ENCODE measurements around the gene CSNK1G3. TPM values are rescaled to one million over a fixed set of nuclear protein-coding genes. Genes with fewer than 3 reads are reported as not detected.

Gene CSNK1G3
- total RNA-seq, 1 donor from 2014 or later = 28.5 TPM

GRCh38 chr5:123503299-123503698 is 8.7 kb upstream of the CSNK1G3 start:
- Histone ChIP-seq H3K27me3 (no peaks in the 10 kb centered on the region), H3K9me3 (no peaks in the 10 kb centered on the region), H3K4me3 (no peak overlapping the region), H3K27ac (no peak overlapping the region), H3K36me3 (no peaks in the 10 kb centered on the region), H3K4me1 (peaks cover 0 to under 1% of the 10 kb centered on the region in 2 donors)
- TF ChIP-seq CTCF (IDR thresholded peaks at IDR 0.05) = no peak
- no peak for DNase-seq (ENCODE audit: low spot score in 2 of 2)
- intact Hi-C loops (cut with DNase I) = no loop called here

GRCh38 chr5:123505633-123506032 is 6.3 kb upstream of the CSNK1G3 start:
- H3K4me1 ChIP-seq = peaks cover 0 to 3% of the 10 kb centered on the region in 2 donors
- intact Hi-C loops (cut with DNase I) = no loop called here
- TF ChIP-seq CTCF (IDR thresholded peaks at IDR 0.05) = no peak

GRCh38 chr5:123508441-123508840 is 3.5 kb upstream of the CSNK1G3 start:
- no peak for TF ChIP-seq CTCF (IDR thresholded peaks at IDR 0.05)
- H3K27me3 ChIP-seq = no peaks in the 10 kb centered on the region
- peaks cover 0 to 6% of the 10 kb centered on the region in 2 donors for H3K4me1 ChIP-seq
- intact Hi-C loops (cut with DNase I) = no loop called here
- H3K27ac ChIP-seq = peak overlapping the region; percentile 74 to 76
- no peak for DNase-seq (ENCODE audit: low spot score in 2 of 2)
- no peak overlapping the region for H3K4me3 ChIP-seq
- H3K9me3 ChIP-seq = no peaks in the 10 kb centered on the region
- H3K36me3 ChIP-seq = no peaks in the 10 kb centered on the region

More at GRCh38 chr5:123505633-123506032, 6.3 kb upstream of the CSNK1G3 start:
- H3K27me3 ChIP-seq = no peaks in the 10 kb centered on the region
- no peaks in the 10 kb centered on the region for H3K9me3 ChIP-seq
- no peaks in the 10 kb centered on the region for H3K36me3 ChIP-seq
- DNase-seq (ENCODE audit: low spot score in 2 of 2) = no peak
- no peak overlapping the region for H3K27ac ChIP-seq
- H3K4me3 ChIP-seq = no peak overlapping the region

- TF ChIP-seq CTCF (IDR thresholded peaks at IDR 0.05) = no peak
- peak overlapping the region; percentile 90 to 97 for H3K27ac ChIP-seq
- intact Hi-C loops (cut with DNase I) = loop anchor here (2.0 to 10.0 kb wide), 5 partner anchors 96 to 1546 kb away; partner anchors contain the start of genes SNX2, SNX24 and SRFBP1
Measured at GRCh38 chr5:123511290-123511647, 708 bp upstream of the CSNK1G3 start.

GRCh38 chr5:123512611-123513461 is 859 bp downstream of the CSNK1G3 start:
- Histone ChIP-seq H3K27ac (peak overlapping the region; percentile 90 to 97), H3K4me3 (peak overlapping the region; percentile 87 to 92), H3K9me3 (no peaks in the 10 kb centered on the region), H3K4me1 (peaks cover 0 to 10% of the 10 kb centered on the region in 2 donors), H3K36me3 (no peaks in the 10 kb centered on the region), H3K27me3 (no peaks in the 10 kb centered on the region)
- no peak for TF ChIP-seq CTCF (IDR thresholded peaks at IDR 0.05)
- intact Hi-C loops (cut with DNase I) = loop anchor here (1.0 to 10.0 kb wide), 6 partner anchors 90 to 1548 kb away; partner anchors contain the start of genes CEP120, PPIC, SNX2 and SNX24
- DNase-seq (ENCODE audit: low spot score in 2 of 2) = peak in 1 of 2 donors; percentile 71

More at GRCh38 chr5:123511290-123511647, 708 bp upstream of the CSNK1G3 start:
- Histone ChIP-seq H3K9me3 (no peaks in the 10 kb centered on the region), H3K4me1 (peaks cover 0 to 10% of the 10 kb centered on the region in 2 donors), H3K4me3 (peak overlapping the region; percentile 87 to 92), H3K36me3 (no peaks in the 10 kb centered on the region), H3K27me3 (no peaks in the 10 kb centered on the region)
- no peak for DNase-seq (ENCODE audit: low spot score in 2 of 2)

All from ascending aorta (tissue), 2 donors.